Astrocyte (in vitro differentiated cells and primary cell): ENCODE measurements around the gene MXD1.

ENCODE experiments used
- EZH2 ChIP-seq: IDR thresholded peaks from 2 replicates; pipeline ENCODE4 v1.6.1; 2012; ENCODE audit warnings: mild to moderate bottlenecking, low read length, inconsistent platforms; ENCODE audit not compliant: insufficient read depth
- TF ChIP-seq, protein P1 (sequence below): IDR thresholded peaks from 2 replicates; pipeline ENCODE4 v1.5.1; 2011; ENCODE audit warnings: low read depth, mild to moderate bottlenecking, inconsistent platforms, low read length, moderate library complexity; ENCODE audit not compliant: insufficient read depth

DNA sequence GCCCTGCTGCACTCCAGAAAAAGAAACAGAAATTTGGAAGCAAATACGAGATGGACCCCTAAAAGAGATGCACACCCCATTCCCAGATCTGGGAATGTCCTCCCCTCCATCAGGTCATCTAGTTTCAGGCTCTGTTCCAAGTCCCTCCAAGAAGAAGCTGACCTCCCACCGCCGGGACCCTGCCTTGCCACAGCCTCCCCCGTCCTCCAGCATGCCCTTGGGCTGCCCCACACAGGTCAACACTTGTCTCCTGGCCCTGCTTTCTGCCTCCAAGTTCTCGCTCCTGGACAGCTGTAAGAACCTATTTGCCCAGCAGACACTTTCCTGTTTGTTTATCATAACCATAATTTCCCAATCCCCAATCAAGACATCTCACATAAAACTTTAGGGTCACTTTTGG lies 44.5 kb downstream of the MXD1 start:
- TF ChIP-seq, protein P1, sequence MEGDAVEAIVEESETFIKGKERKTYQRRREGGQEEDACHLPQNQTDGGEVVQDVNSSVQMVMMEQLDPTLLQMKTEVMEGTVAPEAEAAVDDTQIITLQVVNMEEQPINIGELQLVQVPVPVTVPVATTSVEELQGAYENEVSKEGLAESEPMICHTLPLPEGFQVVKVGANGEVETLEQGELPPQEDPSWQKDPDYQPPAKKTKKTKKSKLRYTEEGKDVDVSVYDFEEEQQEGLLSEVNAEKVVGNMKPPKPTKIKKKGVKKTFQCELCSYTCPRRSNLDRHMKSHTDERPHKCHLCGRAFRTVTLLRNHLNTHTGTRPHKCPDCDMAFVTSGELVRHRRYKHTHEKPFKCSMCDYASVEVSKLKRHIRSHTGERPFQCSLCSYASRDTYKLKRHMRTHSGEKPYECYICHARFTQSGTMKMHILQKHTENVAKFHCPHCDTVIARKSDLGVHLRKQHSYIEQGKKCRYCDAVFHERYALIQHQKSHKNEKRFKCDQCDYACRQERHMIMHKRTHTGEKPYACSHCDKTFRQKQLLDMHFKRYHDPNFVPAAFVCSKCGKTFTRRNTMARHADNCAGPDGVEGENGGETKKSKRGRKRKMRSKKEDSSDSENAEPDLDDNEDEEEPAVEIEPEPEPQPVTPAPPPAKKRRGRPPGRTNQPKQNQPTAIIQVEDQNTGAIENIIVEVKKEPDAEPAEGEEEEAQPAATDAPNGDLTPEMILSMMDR = no peak
- no peak for TF ChIP-seq EZH2
